ENCODE data around the gene STK32C.

DNA sequence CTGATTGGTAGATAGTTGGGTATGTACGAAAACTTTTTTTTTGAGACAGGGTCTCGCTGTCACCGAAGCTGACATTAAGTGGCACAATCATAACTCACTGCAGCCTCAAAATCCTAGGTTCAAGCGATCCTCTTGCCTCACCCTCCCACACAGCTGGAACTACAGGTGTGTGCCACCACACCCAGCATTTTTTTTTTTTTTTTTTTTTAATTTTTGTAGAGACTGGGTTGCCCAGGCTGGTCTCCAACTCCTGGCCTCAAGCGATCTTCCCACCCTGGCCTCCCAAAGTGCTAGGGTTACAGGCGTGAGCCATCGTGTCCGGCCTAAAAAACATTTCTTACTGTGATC, 22.7 kb upstream of the STK32C start:
- TF ChIP-seq, protein P1, sequence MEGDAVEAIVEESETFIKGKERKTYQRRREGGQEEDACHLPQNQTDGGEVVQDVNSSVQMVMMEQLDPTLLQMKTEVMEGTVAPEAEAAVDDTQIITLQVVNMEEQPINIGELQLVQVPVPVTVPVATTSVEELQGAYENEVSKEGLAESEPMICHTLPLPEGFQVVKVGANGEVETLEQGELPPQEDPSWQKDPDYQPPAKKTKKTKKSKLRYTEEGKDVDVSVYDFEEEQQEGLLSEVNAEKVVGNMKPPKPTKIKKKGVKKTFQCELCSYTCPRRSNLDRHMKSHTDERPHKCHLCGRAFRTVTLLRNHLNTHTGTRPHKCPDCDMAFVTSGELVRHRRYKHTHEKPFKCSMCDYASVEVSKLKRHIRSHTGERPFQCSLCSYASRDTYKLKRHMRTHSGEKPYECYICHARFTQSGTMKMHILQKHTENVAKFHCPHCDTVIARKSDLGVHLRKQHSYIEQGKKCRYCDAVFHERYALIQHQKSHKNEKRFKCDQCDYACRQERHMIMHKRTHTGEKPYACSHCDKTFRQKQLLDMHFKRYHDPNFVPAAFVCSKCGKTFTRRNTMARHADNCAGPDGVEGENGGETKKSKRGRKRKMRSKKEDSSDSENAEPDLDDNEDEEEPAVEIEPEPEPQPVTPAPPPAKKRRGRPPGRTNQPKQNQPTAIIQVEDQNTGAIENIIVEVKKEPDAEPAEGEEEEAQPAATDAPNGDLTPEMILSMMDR (IDR thresholded peaks at IDR 0.05; ENCODE audit: poor library complexity, severe bottlenecking): no peak
- no peak for TF ChIP-seq TAF1 (IDR thresholded peaks at IDR 0.05; ENCODE audit: low read depth)
- TF ChIP-seq EZH2 (IDR thresholded peaks at IDR 0.05; ENCODE audit: borderline replicate concordance, insufficient read depth, low read length, poor library complexity, severe bottlenecking): no peak
- no peak for TF ChIP-seq EP300 (conservative IDR thresholded peaks at IDR 0.05; ENCODE audit: poor library complexity, severe bottlenecking)
- no peak for TF ChIP-seq POLR2AphosphoS5 (IDR thresholded peaks at IDR 0.05)
- no peak for TF ChIP-seq MXI1 (conservative IDR thresholded peaks at IDR 0.05; ENCODE audit: poor library complexity, severe bottlenecking)

Data from neural cell (in vitro differentiated cells).